NCI-H2107 (cell line): ENCODE results near the gene ACE.

Experiments
- DNase-seq: peaks from one replicate; lab custom pipeline; 2025; lab: John Stamatoyannopoulos, UW

Gene ACE

GRCh38 chr17:63476854-63477479 is at the start of gene ACE:
Gene ACE, plus strand, starts transcription at chr17:63477061. Its CDS starts 34 bp downstream, at chr17:63477095.
- peak; percentile 66 for DNase-seq

GRCh38 chr17:63429766-63430165 is 47.1 kb upstream of the ACE start:
- DNase-seq, result no peak

DNA sequence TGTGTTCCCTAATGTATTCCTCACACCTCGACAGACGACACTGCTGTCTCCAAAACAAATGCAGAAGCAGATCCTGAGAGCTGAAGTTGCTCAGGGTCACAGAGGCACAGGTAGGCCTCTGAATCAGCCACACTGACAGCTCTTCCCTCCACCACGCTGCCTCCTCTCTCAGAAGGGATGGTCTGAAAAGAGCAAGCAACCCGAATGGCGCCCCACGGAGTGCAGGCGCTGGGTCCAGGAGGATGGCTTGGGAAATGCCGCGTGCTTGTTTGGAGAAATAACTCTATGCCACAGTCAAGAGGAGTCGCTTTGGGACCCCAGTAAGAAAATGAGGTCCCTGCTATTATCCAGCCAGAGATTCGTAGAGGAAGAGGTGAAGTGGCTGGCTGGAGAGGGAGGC is 46.6 kb upstream of the ACE start:
- no peak for DNase-seq

- no peak for DNase-seq
Measured at GRCh38 chr17:63431618-63431938, 45.3 kb upstream of the ACE start.

GRCh38 chr17:63431939-63432804 is 44.7 kb upstream of the ACE start:
- DNase-seq, result no peak

- DNase-seq, result no peak
Measured at GRCh38 chr17:63433746-63434591, 42.9 kb upstream of the ACE start.

DNA sequence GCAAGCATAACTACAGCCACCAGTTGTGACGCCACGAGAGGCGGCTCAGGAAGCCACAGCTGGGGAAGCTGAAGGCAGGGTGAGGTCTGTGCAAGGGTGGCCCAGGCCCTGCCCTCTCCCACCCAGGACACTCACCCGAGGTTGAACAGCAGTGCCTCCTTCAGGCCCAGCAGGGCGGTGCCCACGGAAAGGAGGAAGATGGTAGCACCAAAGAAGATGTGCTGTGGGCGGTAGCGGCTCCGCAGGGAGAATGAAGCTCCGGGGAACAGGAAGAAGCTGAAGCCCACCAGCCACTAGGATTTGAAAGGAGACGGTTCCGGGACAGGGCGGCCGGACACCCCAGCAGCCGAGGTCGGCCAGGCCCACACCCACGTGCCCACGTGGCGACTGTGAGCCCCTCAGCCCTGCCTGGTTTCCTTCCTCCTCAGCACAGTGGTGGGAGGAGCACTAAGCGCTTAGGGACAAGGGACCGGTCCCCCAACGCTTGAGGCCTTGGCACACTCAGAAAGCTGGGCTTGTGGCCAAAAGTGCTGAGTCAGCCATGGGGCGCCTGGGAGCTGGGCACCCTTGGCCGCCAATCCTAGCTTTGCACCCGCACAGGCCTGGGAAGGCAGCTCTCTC is 41.8 kb upstream of the ACE start:
- DNase-seq, result peak; percentile 65

DNA sequence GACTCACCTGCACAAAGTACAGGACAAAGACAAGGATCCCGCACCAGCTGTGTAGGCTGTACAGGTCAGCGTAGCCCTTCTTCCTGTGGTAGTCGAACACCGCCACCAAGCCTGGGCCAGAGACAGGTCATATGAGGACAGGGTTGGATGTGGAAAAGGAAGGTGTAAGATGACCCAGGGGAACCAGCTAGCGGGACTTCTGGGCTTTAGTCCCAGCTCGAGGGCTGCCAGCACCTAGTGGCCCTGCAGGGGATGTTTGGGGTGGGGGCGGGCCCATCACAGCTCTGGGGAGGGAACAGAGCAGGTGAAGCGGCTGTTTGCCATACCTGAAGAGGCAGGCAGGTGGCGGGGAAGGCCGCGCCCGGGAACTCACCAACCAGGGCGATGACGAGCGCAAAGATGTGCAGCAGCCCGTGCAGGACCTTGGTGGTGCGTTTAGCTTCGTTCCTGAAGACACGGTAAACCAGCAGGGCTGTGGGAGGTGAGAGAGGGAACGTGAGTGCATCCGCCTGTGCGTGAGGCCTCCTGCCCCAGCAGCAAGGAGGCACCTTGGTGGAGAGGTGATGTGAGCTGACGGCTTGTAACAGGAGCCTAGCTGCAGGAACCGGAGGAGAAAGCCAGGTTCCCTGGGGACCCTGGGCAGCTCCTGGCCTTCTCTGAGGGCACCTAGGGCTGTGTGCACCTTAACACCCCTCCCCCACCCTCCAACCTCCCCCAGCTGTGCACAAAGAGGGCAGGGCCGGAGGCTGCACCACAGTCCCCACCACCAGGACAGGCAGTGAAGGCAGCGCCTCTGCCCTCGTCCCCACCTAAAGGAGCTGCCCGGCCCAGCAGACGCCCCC is 41.0 kb upstream of the ACE start:
- DNase-seq, result peak; percentile 82

- no peak for DNase-seq
Measured at GRCh38 chr17:63436523-63437110, 40.2 kb upstream of the ACE start.

GRCh38 chr17:63437287-63438091 is 39.4 kb upstream of the ACE start:
- no peak for DNase-seq

- DNase-seq, result no peak
Measured at GRCh38 chr17:63438092-63439051, 38.5 kb upstream of the ACE start.

- no peak for DNase-seq
Measured at GRCh38 chr17:63439687-63440086, 37.2 kb upstream of the ACE start.

GRCh38 chr17:63440127-63440769 is 36.6 kb upstream of the ACE start:
- DNase-seq, result no peak

DNA sequence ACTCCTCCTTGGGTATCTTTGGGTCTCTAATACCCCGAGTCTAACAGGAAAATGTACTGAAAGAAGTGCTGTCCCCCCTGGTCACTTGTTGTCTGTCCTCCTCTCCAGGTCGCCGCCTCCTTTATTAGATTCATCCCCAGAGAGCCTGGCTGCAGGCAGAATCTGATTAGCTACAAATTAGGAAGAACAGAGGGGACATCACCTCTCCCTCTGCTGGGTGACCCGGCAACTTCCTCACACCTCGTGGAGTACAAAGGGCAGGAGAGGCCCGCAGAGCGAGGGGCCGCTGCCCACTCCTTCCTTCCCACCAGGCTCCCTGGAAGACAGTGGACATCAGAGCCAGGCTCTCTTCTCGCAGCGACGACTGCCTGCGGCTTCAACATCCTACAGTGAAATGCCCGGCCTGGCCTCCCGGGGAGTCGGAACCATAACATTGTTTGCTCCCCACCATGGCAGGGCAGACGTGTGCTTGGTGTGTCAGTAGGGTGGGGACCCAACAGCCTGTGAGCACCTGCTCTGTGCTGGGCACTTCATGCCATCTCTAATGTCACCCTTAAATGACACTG is 36.0 kb upstream of the ACE start:
- no peak for DNase-seq

DNA sequence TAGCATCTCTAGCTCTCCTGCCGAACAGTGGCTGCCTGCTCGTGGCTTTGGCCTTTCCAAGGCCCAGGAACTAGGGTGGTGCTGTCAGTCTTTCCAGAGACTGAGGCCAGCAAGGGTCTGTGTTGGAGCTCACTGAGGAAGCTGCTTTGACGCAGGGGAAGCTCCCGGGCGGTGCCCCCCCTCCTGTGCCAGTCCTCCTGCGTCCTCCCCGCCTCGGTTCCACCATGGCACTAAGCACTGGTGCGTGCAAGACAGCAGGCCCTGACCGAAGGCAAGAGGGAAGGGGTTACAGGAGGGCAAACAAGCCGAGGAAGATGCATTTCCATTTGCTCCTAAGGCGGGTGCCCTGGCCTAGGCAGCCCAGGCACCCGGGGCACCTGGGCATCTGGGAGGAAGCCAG is 35.2 kb upstream of the ACE start:
- DNase-seq, result no peak

DNA sequence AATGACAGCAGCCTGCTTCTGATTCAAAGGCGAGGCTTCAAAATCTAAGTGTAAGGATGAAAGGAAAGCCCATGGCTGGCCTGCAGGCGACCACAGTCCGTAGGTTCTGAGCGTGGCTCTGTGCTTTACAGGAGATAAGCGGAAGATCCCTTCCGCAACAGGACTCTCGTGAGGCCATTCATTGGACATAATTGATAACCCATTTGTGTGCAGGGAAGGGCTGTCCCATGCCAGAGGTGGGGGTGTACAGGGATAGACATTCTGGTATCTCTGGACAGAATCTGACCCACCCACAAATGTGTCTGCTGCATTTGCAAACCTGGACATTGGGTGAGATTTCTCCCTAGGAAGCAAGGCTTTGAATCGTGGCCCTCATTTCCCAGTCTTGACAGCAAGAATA is 34.8 kb upstream of the ACE start:
- DNase-seq, result no peak

DNA sequence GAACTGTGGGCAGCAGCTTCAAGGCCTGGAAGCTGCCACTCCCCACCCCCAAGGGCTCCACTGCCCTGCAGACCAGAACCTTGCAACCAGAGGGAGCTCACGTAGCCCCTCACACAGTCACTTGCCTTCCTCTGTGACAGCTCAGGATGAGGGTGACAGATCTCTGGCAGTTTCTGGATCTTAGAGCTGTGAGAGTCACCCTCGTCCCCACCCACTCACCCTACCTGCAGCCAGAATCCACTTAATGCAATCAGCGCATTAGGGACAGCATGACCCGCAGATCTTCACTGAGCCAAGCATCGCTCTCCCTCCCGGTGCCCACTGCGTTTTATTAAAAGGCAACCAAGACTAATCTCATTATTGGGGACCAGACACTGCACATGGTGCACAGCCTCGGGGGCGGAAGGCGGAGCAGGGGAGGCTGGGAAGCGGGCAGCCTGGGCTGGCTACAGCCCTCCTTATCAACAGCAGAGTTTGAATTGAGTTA is 34.3 kb upstream of the ACE start:
- no peak for DNase-seq

DNA sequence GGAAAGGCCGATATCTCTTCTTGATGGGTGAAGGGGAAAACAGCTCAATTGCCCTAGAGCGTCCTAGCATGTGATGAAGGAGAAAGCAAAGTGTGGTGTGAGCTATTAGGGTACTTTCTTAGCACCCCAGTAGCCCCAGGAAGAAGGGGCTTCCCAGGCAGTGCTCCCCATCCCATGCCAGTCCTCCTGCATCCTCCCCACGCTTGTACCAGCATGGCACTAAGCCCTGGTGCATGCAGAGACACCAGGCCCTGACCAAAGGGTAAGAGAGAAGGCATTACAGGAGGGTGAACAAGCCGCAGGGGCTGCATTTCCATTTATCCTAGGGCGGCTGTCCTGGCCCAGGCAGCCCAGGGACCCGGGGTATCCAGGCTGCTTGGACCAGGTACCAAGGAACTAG is 33.8 kb upstream of the ACE start:
- DNase-seq, result no peak
